GM13977 (cell line): ENCODE results near the gene NCOA4.

ENCODE experiments used
- DNase-seq: peaks from one replicate; pipeline ENCODE4 v3.0.0; 2012; ENCODE audit warnings: low spot score
- in situ Hi-C: fragments of 300-500 bp; cut with MboI; formaldehyde crosslinking; loops from one replicate; pipeline ENCODE4 v1.12.0; 2022; ENCODE audit warnings: low sequenced_read_pairs, low pct_unique_long_range_greater_than_20kb, mixed read lengths, inconsistent platforms; ENCODE audit not compliant: unreplicated experiment
- TF ChIP-seq, protein P1 (sequence below): IDR thresholded peaks from 2 replicates; pipeline ENCODE4 v1.5.1; 2012; ENCODE audit warnings: mild to moderate bottlenecking, control low read depth; ENCODE audit not compliant: insufficient read depth; ENCODE audit errors: extremely low read depth, missing control alignments

Gene NCOA4

DNA sequence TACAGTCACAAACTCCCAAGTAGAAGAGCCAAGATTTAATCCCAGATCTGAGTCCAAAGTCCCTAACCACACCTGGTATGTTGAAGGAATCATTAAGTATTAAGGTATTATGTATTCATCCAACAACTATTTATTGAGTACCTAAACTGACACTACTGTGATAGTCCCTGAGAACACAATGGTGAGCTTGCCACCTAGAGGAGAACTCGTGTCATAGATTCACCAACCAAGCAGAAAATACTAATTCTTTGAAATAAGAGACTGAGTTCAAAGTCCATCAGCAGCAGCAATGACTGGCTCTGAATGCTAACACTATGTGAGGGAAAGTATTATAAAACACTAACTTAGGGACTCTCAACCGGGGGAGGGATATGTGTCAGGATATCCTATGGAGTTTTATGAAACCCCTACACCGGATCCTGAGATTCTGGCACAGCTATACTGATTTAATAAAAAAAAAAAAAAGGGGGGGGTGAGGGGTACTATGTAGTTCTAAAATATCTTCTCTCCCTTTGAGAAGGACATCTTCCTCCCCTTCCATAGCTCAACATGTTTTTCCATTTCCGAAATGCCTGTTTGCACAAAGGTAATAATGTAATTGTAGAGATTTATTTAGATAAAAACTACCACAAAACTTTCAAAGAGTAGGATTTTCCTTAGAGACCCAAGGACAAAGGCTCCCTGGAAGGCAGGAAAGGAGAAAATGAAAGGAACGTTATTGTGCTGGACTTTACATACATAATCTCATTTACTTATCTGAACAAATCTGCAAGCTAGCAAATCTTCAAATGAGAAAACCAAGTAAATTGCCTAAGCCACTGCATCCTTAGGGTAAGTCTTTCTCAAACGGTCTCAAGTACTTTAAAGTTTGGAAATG, 1.6 kb downstream of the NCOA4 start:
- peak; percentile 65 for DNase-seq
- TF ChIP-seq, protein P1, sequence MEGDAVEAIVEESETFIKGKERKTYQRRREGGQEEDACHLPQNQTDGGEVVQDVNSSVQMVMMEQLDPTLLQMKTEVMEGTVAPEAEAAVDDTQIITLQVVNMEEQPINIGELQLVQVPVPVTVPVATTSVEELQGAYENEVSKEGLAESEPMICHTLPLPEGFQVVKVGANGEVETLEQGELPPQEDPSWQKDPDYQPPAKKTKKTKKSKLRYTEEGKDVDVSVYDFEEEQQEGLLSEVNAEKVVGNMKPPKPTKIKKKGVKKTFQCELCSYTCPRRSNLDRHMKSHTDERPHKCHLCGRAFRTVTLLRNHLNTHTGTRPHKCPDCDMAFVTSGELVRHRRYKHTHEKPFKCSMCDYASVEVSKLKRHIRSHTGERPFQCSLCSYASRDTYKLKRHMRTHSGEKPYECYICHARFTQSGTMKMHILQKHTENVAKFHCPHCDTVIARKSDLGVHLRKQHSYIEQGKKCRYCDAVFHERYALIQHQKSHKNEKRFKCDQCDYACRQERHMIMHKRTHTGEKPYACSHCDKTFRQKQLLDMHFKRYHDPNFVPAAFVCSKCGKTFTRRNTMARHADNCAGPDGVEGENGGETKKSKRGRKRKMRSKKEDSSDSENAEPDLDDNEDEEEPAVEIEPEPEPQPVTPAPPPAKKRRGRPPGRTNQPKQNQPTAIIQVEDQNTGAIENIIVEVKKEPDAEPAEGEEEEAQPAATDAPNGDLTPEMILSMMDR: peak; percentile 65
- in situ Hi-C loops: loop anchor here (10.0 kb wide), 1 partner anchor 774 kb away; no protein-coding TSS in a partner anchor

DNA sequence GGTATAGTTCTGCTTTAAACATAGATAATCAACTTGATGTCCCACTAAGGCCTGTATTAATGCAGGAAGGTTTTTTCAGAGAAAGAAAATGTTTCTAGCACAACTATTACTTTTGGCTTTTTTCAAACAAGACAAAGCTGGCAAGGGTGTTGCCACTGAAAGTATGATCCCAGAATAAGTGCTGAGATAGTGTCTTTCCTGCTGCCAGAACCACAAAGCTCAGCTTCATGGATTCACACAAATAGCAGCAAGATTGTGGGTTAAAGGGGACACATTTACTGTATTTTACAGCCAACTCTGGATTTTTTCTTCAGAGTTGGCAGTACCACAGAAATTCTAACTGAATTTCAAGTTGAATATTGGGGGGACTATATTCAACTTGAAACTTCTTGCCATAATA, 4.3 kb downstream of the NCOA4 start:
- TF ChIP-seq, protein P1: no peak
- in situ Hi-C loops: loop anchor here (10.0 kb wide), 1 partner anchor 771 kb away; no protein-coding TSS in a partner anchor
- no peak for DNase-seq

DNA sequence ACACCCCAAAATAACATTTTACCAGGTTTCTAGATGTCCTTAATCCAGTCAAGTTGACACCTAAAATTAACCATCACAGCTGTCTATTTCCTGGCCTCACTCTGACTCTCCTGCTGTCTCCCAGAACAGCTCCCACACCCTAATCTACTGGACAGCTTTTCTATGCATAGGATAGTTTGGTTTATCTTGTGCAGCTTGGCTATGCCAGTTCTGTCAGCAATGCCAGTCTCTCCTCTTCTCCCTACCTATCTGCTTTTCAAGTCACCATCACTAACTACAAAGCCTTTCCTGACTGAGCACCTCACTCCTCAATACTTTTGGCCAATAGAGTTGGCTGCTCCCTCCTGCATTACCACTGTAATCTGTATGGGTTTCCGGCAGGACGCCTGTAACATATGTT, 5.0 kb downstream of the NCOA4 start:
- in situ Hi-C loops: loop anchor here (10.0 kb wide), 1 partner anchor 771 kb away; no protein-coding TSS in a partner anchor
- TF ChIP-seq, protein P1: no peak
- DNase-seq: no peak

DNA sequence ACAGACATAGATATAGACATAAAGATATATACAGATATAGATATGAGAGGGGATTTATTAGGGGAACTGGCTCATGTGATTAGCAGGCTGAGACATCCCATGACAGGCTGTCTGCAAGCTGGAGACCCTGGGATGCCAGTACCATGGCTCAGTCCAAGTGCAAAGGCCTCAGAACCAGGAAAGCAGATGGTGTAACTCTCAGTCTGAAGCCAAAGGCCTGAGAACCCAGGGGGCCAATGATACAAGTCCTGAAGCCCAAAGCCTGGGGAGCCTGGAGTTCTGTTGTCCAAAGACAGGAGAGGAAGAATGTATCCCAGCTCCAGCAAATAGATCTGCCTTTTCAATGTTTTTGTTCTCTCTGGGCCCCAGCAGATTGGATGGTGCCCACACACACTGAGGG, 5.5 kb downstream of the NCOA4 start:
- in situ Hi-C loops: loop anchor here (10.0 kb wide), 1 partner anchor 770 kb away; no protein-coding TSS in a partner anchor
- TF ChIP-seq, protein P1: no peak
- DNase-seq: no peak

DNA sequence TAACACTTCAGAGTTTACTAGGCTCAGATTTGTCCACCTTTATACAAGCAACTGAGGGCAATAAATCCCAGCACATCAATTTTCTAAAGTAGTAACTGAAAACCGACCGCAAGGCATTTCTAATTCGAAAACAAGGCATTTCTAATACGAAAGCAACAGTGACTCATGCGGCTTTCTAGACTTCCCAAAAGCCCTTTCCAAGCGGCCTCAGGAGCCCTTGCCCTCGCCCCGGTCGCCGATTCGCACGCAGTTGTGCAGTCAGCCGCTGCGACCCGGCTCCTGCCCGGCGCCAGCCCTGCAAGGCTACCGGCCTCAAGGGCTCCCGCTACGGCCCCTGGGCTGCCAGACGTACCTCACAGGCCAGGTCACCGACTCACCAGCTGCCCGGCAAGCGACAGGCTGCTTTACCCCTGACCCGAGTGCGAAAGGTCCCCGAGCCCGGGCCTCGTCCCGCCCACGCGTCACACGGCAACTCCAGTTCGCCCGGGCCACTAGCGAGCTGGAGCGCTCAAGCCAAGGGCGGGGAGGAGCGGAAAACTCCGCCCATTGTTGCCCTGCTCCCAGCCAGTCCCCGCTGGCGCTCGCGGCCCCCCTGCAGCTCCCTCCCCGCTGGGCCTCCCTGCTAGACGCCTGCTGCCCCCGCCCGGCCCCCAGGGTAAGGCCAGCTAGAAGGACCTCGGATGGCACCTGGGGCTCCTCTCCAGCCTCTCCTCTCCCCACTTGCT, 7.3 kb downstream of the NCOA4 start:
- TF ChIP-seq, protein P1: peak; percentile 48
- in situ Hi-C loops: loop anchor here (10.0 kb wide), 1 partner anchor 768 kb away; no protein-coding TSS in a partner anchor
- DNase-seq: peak; percentile 84

DNA sequence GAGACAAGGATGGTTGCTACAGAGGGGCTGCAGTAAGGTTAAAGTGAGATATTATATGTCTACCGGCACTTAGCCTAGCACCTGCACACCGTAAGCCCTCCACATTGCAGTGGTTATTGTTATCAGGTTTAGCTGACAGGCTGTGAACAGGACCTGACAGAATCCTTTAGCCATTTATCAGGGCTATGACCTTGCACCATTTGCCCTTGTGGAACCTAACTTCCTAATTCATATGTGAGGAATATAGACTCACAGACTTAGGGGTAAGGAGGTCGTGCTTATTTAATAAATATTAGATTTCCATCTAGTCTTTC, 10.1 kb downstream of the NCOA4 start:
- TF ChIP-seq, protein P1: no peak
- in situ Hi-C loops: loop anchor here (10.0 kb wide), 1 partner anchor 766 kb away; no protein-coding TSS in a partner anchor
- no peak for DNase-seq
